ENCODE data around the gene SULT2B1.

The SULT2B1 gene

GRCh38 chr19:48551437-48552302 is at the start of gene SULT2B1:
TSS of gene SULT2B1 (plus strand) at chr19:48552172. CDS start at chr19:48552253, 81 bp downstream.
- H3K27me3 Mint-ChIP-seq: peaks cover 7% of the 10 kb centered on the region
- no peak within 1 kb of the TSS for H3K4me3 Mint-ChIP-seq
- no peak within 1 kb of the TSS for H3K27ac Mint-ChIP-seq (ENCODE audit: low read depth)
- no peaks in the 10 kb centered on the region for H3K9me3 Mint-ChIP-seq
- ATAC-seq (replicated peaks; ENCODE audit: extremely low read depth, poor library complexity, severe bottlenecking) (no peak), DNase-seq (ENCODE audit: low spot score in 2 of 2) (no peak)
- H3K4me1 Mint-ChIP-seq: no peaks in the 10 kb centered on the region
- H3K36me3 Mint-ChIP-seq (ENCODE audit: insufficient read depth): no peaks in the 10 kb centered on the region

- no peaks in the 10 kb centered on the region for H3K9me3 Mint-ChIP-seq
- H3K4me3 Mint-ChIP-seq: peak overlapping the region; percentile 53
- H3K27me3 Mint-ChIP-seq: peaks cover 8% of the 10 kb centered on the region
- peak in 1 of 2 donors; percentile 44 for DNase-seq (ENCODE audit: low spot score in 2 of 2)
- peak; percentile 34 for ATAC-seq (replicated peaks; ENCODE audit: extremely low read depth, poor library complexity, severe bottlenecking)
- H3K27ac Mint-ChIP-seq (ENCODE audit: low read depth): no peak overlapping the region
- peaks cover 26% of the 10 kb centered on the region for H3K4me1 Mint-ChIP-seq
- peaks cover 6% of the 10 kb centered on the region for H3K36me3 Mint-ChIP-seq (ENCODE audit: insufficient read depth)
Observed at GRCh38 chr19:48502350-48503018, 49.5 kb upstream of the SULT2B1 start.

DNA sequence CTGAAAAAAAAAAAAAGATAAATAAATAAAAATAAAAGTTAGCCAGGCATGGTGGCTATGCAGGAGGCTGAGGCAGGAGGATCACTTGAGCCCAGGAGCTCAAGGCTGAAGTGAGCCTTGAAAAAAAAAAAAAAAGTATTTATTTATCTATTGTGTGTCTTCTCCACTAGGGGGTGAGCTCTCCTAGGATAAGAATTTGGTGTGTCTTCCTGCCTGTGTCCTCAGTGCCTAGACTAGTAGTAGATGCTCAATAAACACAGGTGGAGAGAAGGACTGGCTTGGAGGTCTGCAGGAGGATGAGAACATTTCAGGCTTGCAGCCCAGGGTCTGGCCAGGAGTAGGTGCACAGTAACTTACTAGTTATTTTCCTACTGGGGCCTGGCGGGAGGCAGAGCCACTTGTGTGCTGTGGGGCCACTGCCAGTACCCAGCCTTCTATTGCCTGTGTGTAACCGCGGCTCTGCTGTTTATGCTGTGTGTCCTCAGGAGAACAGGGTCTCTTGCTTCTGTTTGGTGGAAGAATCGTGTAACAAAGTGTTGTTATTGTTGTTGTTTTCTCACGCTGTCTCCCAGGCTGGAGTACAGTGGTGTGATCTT is 45.7 kb upstream of the SULT2B1 start:
- DNase-seq (ENCODE audit: low spot score in 2 of 2) (no peak), ATAC-seq (replicated peaks; ENCODE audit: extremely low read depth, poor library complexity, severe bottlenecking) (no peak)
- H3K4me1 Mint-ChIP-seq: peaks cover 28% of the 10 kb centered on the region
- H3K36me3 Mint-ChIP-seq (ENCODE audit: insufficient read depth): peaks cover 6% of the 10 kb centered on the region
- H3K27ac Mint-ChIP-seq (ENCODE audit: low read depth): no peak overlapping the region
- no peak overlapping the region for H3K4me3 Mint-ChIP-seq
- no peaks in the 10 kb centered on the region for H3K27me3 Mint-ChIP-seq
- no peaks in the 10 kb centered on the region for H3K9me3 Mint-ChIP-seq

DNA sequence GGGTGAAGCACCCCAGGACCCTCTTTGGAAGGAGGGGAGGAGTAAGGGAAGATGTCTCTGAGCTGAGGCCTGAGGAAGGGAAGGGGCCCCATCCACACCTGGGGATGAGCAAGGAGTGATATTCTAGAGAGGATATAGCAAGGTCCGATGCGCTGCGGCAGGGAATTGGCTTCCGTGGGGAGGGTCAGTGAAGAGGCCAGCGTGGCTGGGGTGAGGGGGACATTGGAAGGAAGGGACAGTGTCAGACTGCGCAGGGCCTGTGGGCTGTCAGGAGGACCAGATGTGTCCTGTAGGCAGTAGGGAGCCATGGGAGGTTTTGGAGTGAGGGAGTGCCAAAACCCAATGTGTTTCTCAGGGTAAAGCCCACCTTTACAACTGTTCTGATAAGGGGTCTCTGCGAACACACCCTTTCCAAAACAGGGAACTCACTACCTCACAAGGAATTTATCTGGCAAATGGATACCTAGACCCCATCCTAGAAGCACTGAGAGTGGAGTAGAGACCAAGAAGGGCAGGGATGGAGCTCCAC is 44.0 kb upstream of the SULT2B1 start:
- no peak for ATAC-seq (replicated peaks; ENCODE audit: extremely low read depth, poor library complexity, severe bottlenecking)
- peaks cover 4% of the 10 kb centered on the region for H3K36me3 Mint-ChIP-seq (ENCODE audit: insufficient read depth)

DNA sequence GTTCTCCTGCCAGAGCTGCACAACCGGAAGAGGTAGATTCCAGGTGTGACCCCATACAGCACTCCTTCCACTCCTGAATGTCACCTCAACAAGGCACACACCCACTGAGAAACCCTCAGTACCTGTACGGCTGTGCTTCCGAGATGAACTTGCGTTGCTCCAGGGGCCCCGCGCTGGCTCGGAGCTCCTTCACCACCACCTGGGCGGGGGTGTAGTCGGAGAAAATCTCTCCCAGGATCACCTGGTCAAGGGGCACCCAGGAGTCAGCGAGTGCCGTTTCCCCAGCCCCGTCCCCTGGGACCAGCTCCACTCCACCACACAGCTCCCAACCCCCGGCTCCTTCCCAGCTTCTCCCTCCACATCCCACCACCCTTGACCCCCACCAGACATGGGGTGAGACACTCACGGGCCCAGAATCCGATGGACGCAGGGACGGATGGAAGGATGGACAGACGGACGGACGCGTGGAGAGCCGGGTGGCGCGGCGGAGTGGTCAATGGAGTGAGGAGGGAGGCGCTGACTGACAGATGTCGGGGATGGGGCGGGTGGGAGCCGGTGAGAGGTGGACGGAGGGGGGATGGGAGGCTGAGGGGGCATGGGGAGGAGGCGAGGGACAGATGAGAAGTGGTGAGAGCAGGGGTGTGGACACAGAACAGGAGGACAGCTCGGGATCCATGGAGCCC is 43.1 kb upstream of the SULT2B1 start:
- H3K27ac Mint-ChIP-seq (ENCODE audit: low read depth): no peak overlapping the region
- no peaks in the 10 kb centered on the region for H3K9me3 Mint-ChIP-seq
- ATAC-seq (replicated peaks; ENCODE audit: extremely low read depth, poor library complexity, severe bottlenecking) (no peak), DNase-seq (ENCODE audit: low spot score in 2 of 2) (no peak)
- no peaks in the 10 kb centered on the region for H3K27me3 Mint-ChIP-seq
- peaks cover 6% of the 10 kb centered on the region for H3K36me3 Mint-ChIP-seq (ENCODE audit: insufficient read depth)
- H3K4me3 Mint-ChIP-seq: no peak overlapping the region
- H3K4me1 Mint-ChIP-seq: peaks cover 13% of the 10 kb centered on the region

More for the DNA sequence above, 44.0 kb upstream of the SULT2B1 start:
- H3K4me3 Mint-ChIP-seq: no peak overlapping the region
- H3K9me3 Mint-ChIP-seq: no peaks in the 10 kb centered on the region
- no peaks in the 10 kb centered on the region for H3K27me3 Mint-ChIP-seq
- peaks cover 16% of the 10 kb centered on the region for H3K4me1 Mint-ChIP-seq
- no peak overlapping the region for H3K27ac Mint-ChIP-seq (ENCODE audit: low read depth)
- no peak for DNase-seq (ENCODE audit: low spot score in 2 of 2)

- H3K27ac Mint-ChIP-seq (ENCODE audit: low read depth): no peak overlapping the region
- DNase-seq (ENCODE audit: low spot score in 2 of 2): no peak
- no peak overlapping the region for H3K4me3 Mint-ChIP-seq
Observed at GRCh38 chr19:48509467-48510194, 42.3 kb upstream of the SULT2B1 start.

GRCh38 chr19:48510421-48511268 is 41.3 kb upstream of the SULT2B1 start:
- DNase-seq (ENCODE audit: low spot score in 2 of 2) (peak; percentile 63 to 69), ATAC-seq (replicated peaks; ENCODE audit: extremely low read depth, poor library complexity, severe bottlenecking) (peak; percentile 29)
- Mint-ChIP-seq H3K27me3 (no peaks in the 10 kb centered on the region), H3K36me3 (ENCODE audit: insufficient read depth) (peaks cover 9% of the 10 kb centered on the region), H3K27ac (ENCODE audit: low read depth) (no peak overlapping the region), H3K4me1 (peaks cover 16% of the 10 kb centered on the region), H3K9me3 (no peaks in the 10 kb centered on the region), H3K4me3 (no peak overlapping the region)

More at GRCh38 chr19:48509467-48510194, 42.3 kb upstream of the SULT2B1 start:
- Mint-ChIP-seq H3K36me3 (ENCODE audit: insufficient read depth) (peaks cover 9% of the 10 kb centered on the region), H3K4me1 (peaks cover 16% of the 10 kb centered on the region), H3K27me3 (no peaks in the 10 kb centered on the region), H3K9me3 (no peaks in the 10 kb centered on the region)
- no peak for ATAC-seq (replicated peaks; ENCODE audit: extremely low read depth, poor library complexity, severe bottlenecking)

DNA sequence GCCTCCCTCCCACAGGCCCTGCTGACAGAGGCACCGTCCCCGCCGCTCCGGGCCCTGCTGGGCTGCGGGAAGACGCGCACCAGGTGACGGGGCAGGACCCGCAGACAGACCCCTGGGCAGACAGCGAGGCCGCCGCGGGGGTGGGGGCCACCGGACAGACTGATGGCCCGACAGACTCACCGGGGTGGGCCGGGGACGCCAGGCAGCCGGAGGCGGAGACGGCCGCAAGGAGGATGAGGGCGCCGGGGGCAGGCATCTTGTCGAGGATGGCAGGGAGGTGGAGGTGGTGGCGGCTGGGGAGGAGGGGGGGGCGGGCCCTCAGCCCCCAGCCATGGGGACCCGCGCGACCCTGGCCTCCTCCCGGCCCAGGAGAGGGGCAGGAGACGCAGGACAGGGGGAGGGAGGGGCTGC is 40.6 kb upstream of the SULT2B1 start:
- ATAC-seq (replicated peaks; ENCODE audit: extremely low read depth, poor library complexity, severe bottlenecking): peak; percentile 6
- Mint-ChIP-seq H3K27me3 (no peaks in the 10 kb centered on the region), H3K4me3 (no peak overlapping the region), H3K27ac (ENCODE audit: low read depth) (no peak overlapping the region), H3K36me3 (ENCODE audit: insufficient read depth) (peaks cover 9% of the 10 kb centered on the region), H3K4me1 (peaks cover 16% of the 10 kb centered on the region), H3K9me3 (no peaks in the 10 kb centered on the region)
- DNase-seq (ENCODE audit: low spot score in 2 of 2): no peak

GRCh38 chr19:48511800-48512503 is 40.0 kb upstream of the SULT2B1 start, which contains the start of gene LMTK3:
TSS of gene LMTK3 (minus strand) at chr19:48511835. CDS start at chr19:48511576, 259 bp downstream.
- peaks cover 9% of the 10 kb centered on the region for H3K36me3 Mint-ChIP-seq (ENCODE audit: insufficient read depth)
- H3K4me3 Mint-ChIP-seq: no peak within 1 kb of the TSS
- no peak within 1 kb of the TSS for H3K27ac Mint-ChIP-seq (ENCODE audit: low read depth)
- ATAC-seq (replicated peaks; ENCODE audit: extremely low read depth, poor library complexity, severe bottlenecking): peak; percentile 63
- peak; percentile 56 to 77 for DNase-seq (ENCODE audit: low spot score in 2 of 2)
- H3K4me1 Mint-ChIP-seq: peaks cover 16% of the 10 kb centered on the region
- H3K27me3 Mint-ChIP-seq: no peaks in the 10 kb centered on the region
- H3K9me3 Mint-ChIP-seq: no peaks in the 10 kb centered on the region

DNA sequence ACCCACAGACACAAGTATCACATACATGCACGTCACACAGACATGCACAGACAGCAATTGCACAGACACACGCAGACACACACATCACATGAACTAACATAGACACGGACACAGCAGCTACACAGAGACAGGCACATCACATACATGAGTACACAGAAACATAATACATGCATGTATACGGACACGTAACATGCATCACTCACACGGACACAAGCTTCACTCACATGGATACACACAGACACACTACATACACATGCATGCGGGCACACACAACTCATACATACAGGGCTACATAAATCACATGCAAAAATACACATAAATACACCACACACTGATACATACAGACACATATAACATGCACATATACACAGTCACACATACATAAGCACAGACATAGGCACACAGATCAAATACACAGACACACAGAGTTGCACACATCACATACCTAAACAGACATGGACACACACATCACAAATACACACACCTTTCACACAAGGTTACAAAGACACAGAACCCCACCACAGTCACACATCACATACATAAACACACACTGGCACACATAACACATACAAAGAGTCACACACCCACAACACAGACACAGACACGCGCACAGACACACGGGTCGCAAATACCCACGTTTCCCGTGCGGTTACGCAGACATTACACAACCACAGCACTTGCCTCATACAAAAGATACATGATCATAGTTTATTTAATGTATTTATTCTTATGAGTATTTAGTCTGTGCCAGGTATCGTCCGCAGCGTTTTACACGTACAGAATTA is 39.3 kb upstream of the SULT2B1 start:
- H3K27me3 Mint-ChIP-seq: no peaks in the 10 kb centered on the region
- DNase-seq (ENCODE audit: low spot score in 2 of 2) (no peak), ATAC-seq (replicated peaks; ENCODE audit: extremely low read depth, poor library complexity, severe bottlenecking) (peak; percentile 11)
- H3K27ac Mint-ChIP-seq (ENCODE audit: low read depth): no peak overlapping the region
- peaks cover 16% of the 10 kb centered on the region for H3K4me1 Mint-ChIP-seq
- H3K36me3 Mint-ChIP-seq (ENCODE audit: insufficient read depth): peaks cover 6% of the 10 kb centered on the region
- no peak overlapping the region for H3K4me3 Mint-ChIP-seq
- no peaks in the 10 kb centered on the region for H3K9me3 Mint-ChIP-seq
